ENCODE results near the gene S100A6.

S100A6 gene

GRCh38 chr1:153550827-153551500 is 15.2 kb upstream of the S100A6 start:
- no peak for DNase-seq (ENCODE audit: low spot score)
- TF ChIP-seq CTCF (conservative IDR thresholded peaks at IDR 0.05; ENCODE audit: low read depth) = no peak
- POLR2A ChIA-PET (ENCODE audit: low non-redundant PET) = no interaction called here
- CTCF ChIA-PET = interaction anchor here (0.7 to 1.3 kb wide), 3 partner anchors 18 to 40 kb away, joined by 4 to 6 read pairs (median 6); no protein-coding TSS in a partner anchor
- H3K27ac ChIP-seq = peak overlapping the region; percentile 96

GRCh38 chr1:153550398-153550758 is 14.6 kb upstream of the S100A6 start:
- peak overlapping the region; percentile 96 for H3K27ac ChIP-seq
- TF ChIP-seq CTCF (conservative IDR thresholded peaks at IDR 0.05; ENCODE audit: low read depth) = no peak
- ChIA-PET POLR2A (ENCODE audit: low non-redundant PET) (interaction anchor here (0.6 kb wide), 1 partner anchor 413 kb away, joined by 3 read pairs; the partner anchor contains the start of gene SLC39A1), CTCF (no interaction called here)
- no peak for DNase-seq (ENCODE audit: low spot score)

- peak overlapping the region; percentile 96 for H3K27ac ChIP-seq
- no peak for DNase-seq (ENCODE audit: low spot score)
- TF ChIP-seq CTCF (conservative IDR thresholded peaks at IDR 0.05; ENCODE audit: low read depth) = no peak
- POLR2A ChIA-PET (ENCODE audit: low non-redundant PET) = interaction anchor here (0.6 kb wide), 1 partner anchor 414 kb away, joined by 3 read pairs; the partner anchor contains the start of gene SLC39A1
- CTCF ChIA-PET = no interaction called here
These were observed 14.1 kb upstream of the S100A6 start for GRCh38 chr1:153549741-153550397.

GRCh38 chr1:153548722-153549688 is 13.2 kb upstream of the S100A6 start, which contains the start of gene S100A3:
S100A3 (minus strand) TSS chr1:153549258; CDS start chr1:153548485, 773 bp downstream.
- peak; percentile 61 for DNase-seq (ENCODE audit: low spot score)
- H3K27ac ChIP-seq = peak within 1 kb of the TSS; percentile 96
- CTCF ChIA-PET = no interaction called here
- POLR2A ChIA-PET (ENCODE audit: low non-redundant PET) = no interaction called here
- no peak; the same call in 1 of the 2 replicates for TF ChIP-seq CTCF (conservative IDR thresholded peaks at IDR 0.05; ENCODE audit: low read depth)

- ChIA-PET CTCF (no interaction called here), POLR2A (ENCODE audit: low non-redundant PET) (interaction anchor here (0.6 to 1.6 kb wide), 2 partner anchors 14 to 15 kb away, joined by 3 to 4 read pairs; no protein-coding TSS in a partner anchor)
- no peak for TF ChIP-seq CTCF (conservative IDR thresholded peaks at IDR 0.05; ENCODE audit: low read depth)
- peak overlapping the region; percentile 96 for H3K27ac ChIP-seq
- DNase-seq (ENCODE audit: low spot score) = no peak
These were observed 12.1 kb upstream of the S100A6 start for GRCh38 chr1:153547560-153548551.
